Measurements from ENCODE around the gene ACCSL.

The ACCSL gene

GRCh38 chr11:44047931-44048431 lies at the start of gene ACCSL:
Gene ACCSL (plus strand): TSS chr11:44047981. CDS start chr11:44048037, 56 bp downstream.
- no peak for DNase-seq

- no peak for DNase-seq
Measured at GRCh38 chr11:43998308-43998707, 49.5 kb upstream of the ACCSL start.

GRCh38 chr11:44000731-44001130 lies 47.0 kb upstream of the ACCSL start:
- DNase-seq: no peak

GRCh38 chr11:44002191-44003093 lies 45.3 kb upstream of the ACCSL start:
- DNase-seq: no peak

- no peak for DNase-seq
Measured at GRCh38 chr11:44003736-44004451, 43.9 kb upstream of the ACCSL start.

GRCh38 chr11:44004452-44005062 lies 43.2 kb upstream of the ACCSL start:
- no peak for DNase-seq

GRCh38 chr11:44005063-44005701 lies 42.6 kb upstream of the ACCSL start:
- DNase-seq: no peak

- no peak for DNase-seq
Measured at GRCh38 chr11:44005956-44006355, 41.8 kb upstream of the ACCSL start.

GRCh38 chr11:44006917-44007361 lies 40.8 kb upstream of the ACCSL start:
- DNase-seq: no peak

- DNase-seq: no peak
Measured at GRCh38 chr11:44007481-44008087, 40.2 kb upstream of the ACCSL start.

GRCh38 chr11:44008088-44008501 lies 39.7 kb upstream of the ACCSL start:
- DNase-seq: no peak

- DNase-seq: no peak
Measured at GRCh38 chr11:44008698-44009097, 39.1 kb upstream of the ACCSL start.

GRCh38 chr11:44010789-44011251 lies 37.0 kb upstream of the ACCSL start:
- DNase-seq: no peak

GRCh38 chr11:44011797-44012196 lies 36.0 kb upstream of the ACCSL start:
- DNase-seq: no peak

- no peak for DNase-seq
Measured at GRCh38 chr11:44014968-44015623, 32.7 kb upstream of the ACCSL start.

- DNase-seq: no peak
Measured at GRCh38 chr11:44015624-44016007, 32.2 kb upstream of the ACCSL start.

GRCh38 chr11:44016131-44016530 lies 31.6 kb upstream of the ACCSL start:
- DNase-seq: no peak

- DNase-seq: no peak
Measured at GRCh38 chr11:44016546-44017442, 31.0 kb upstream of the ACCSL start.

GRCh38 chr11:44017443-44018126 lies 30.2 kb upstream of the ACCSL start:
- DNase-seq: no peak

- DNase-seq: no peak
Measured at GRCh38 chr11:44018127-44018521, 29.7 kb upstream of the ACCSL start.
